Activated CD8-positive, alpha-beta memory T cell treated with anti-CD3 and anti-CD28 coated beads, Interleukin-2, amount 50 U/mL, for 48 hours (primary cell): ENCODE results near the gene RNPEPL1.

Source experiments
- DNase-seq: peaks from one replicate; pipeline ENCODE4 v3.0.0-alpha.2; 2020

Gene RNPEPL1

DNA sequence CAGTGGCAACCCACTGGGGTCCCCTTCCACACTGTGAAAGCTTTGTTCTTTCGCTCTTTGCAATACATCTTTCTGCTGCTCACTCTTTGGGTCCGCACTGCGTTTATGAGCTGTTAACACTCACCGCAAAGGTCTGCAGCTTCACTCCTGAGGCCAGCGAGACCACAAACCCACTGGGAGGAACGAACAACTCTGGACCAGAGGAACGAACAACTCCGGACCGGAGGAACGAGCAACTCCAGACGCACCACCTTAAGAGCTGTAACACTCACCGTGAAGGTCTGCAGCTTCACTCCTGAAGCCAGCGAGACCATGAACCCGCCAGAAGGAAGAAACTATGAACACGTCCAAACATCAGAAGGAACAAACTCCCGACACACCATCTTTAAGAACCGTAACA is 29.2 kb upstream of the RNPEPL1 start:
- peak; percentile 30 for DNase-seq

DNA sequence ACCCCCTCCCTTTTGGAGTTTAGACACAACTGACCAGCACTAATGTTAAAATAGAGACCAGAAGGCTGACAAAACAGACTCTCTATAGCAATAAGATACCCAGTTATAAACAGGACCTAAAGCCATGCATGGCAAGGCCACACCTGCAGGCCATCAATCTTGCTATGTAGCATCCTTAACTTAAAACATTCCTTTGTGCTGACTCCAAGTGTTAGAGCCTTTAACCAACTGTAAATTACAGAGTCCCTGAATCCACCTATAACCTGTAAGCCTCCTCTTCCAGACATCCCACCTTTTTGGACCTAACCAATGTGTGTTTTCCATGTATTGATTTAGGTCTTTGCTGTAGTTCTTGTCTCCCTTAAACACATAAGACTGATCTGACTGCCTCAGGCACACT is 28.4 kb upstream of the RNPEPL1 start:
- no peak for DNase-seq

DNA sequence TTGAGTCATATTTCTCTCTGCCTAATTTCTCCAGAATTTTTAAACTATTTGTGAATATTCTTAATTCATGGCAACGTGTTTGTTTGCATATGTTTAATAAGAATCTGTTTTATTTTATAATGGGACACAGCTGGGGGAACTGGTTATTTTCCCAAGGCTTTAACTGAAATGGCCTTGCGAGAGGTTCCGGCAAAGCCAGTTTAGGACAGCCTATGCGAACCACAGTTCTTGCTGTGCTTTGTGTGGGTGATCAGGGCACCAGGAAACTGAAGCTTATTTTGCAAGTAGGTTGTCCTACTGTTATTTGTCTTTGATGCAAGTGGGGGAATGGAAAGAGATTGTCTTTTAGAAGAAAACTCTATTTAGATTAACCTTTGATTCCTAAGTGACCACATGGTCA is 17.0 kb upstream of the RNPEPL1 start:
- no peak for DNase-seq

DNA sequence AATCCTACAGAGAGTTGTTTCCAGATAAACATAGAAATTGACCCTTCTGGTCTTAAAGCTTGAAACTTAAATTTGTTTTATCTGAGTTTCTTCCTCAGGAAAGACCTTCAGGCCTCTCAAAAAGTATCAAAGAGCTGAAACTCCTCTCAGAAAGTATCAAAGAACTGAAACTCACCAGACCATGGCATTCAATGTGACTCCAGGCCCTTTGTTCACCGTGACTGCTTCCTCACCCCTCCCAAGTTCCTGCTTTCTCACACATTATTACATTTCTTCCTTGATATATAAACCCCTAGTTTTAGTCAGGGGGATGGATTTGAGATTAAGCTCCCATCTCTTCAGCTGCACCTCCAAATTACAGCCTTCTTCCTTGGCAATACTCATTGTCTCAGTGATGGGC is 16.5 kb upstream of the RNPEPL1 start:
- DNase-seq = no peak

DNA sequence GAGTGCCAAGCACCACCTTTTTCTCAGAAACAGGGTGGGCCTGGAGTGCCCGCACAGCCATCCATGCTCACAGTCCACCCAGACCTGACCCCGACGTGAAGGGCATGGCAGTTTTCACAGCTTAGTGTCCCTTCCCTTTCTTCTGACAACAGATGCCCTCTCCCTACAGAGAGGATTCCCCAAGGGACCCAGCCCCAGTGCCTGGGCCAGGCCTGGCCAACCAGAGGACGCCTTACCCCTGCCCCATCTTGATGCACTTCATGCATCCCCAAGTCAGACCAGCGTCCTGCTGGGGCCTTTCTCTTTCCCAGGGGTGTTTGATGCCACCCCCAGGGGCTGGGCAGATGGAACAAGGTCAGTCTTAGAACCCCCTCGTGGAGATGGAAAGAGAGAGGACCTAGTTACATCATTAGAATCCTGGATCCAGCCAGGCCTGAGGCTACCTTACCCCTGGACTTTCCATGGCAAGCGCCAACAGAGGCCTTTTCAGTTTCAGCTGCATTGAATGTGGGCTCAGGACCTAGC is 14.3 kb upstream of the RNPEPL1 start:
- no peak for DNase-seq

DNA sequence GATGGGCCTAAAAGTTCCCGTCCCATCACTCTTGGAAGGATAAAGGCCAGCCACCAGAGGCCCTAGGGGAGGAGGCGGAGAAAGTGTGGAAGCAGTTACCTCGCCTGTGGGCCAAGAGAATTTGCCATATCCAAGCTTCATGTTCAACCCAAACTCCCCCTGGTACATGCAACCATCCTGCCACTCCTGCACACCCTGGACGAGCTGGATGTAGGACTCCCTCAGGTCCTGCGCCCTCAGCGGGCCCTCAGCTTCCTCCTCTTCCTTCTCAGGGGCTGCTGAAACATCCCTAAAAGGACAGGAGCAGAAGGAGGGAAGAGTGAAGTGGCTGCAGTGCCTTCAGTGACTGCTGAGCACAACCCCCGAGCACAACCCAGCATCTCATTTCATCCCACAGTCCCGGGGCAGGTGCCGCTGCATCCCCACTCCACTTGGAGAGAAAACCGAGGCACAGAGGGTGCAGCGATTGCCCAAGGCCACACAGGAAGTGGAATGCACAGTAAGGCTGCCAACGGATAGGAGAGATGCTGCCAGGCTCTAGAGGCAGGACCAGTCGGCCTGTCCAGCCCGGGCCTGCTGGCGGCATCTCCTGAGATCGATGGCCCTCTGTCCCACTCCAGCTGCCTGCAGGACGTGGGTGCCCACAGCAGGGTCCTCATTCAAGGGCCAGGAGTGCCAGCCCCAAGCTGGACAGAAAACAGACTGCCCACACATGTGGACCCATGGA is 13.4 kb upstream of the RNPEPL1 start:
- no peak for DNase-seq

DNA sequence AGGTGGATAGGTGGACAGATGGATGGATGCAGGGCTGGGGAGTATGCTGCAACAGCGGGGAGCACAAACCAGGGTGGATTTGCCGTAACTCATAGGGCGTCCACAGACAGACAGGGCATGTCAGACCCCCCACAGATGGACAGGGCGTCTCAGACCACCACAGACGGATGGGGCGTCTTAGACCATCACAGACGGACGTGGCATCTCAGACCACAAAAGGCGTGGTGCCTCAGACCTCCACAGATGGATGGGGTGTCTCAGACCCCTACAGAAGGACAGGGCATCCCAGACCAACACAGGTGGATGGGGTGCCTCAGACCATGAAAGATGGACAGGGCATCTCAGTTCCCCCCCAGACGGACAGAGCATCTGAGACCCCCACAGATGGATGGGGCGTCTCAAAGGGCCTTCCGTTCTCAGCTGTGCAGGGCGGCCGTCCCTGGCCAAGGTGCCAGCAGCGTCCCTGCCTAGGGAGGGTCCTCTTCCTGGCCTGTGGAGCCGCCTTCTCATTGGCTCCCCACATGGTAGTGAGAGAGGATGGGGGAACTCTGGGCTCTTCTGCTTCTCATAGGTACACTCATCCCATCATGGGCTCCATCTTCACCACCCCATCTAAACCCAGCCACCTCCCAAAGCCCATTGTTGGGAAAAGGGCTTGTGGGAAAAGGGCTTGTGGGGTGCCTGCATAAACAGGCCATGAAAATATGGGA is 12.6 kb upstream of the RNPEPL1 start:
- DNase-seq = no peak

DNA sequence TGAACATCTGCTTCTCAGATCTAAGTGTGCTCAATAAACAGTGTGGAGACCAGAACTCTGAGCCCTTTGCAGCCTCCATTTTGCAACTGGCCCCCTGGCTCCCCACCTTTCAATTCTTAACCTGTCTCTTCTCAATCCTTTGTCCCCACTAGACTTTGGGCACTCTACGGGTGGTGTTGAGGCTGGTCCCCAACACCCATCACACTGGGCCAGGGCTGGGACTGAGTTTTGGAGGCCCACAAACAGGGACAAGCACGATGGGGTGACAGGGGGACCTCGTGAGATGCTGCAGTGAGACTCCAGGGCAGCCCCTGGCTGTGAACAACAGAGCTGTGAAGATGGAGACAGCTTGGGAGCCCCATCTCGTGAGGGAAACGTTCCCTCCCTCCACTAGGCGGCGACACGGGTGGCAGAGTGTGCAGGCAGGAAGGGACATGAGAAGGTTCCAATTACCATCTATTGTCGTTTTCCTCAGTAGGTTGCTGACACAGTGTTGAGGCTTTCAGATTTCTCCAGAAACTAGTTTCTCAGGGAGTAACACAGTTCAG is 11.7 kb upstream of the RNPEPL1 start:
- DNase-seq = peak; percentile 79

DNA sequence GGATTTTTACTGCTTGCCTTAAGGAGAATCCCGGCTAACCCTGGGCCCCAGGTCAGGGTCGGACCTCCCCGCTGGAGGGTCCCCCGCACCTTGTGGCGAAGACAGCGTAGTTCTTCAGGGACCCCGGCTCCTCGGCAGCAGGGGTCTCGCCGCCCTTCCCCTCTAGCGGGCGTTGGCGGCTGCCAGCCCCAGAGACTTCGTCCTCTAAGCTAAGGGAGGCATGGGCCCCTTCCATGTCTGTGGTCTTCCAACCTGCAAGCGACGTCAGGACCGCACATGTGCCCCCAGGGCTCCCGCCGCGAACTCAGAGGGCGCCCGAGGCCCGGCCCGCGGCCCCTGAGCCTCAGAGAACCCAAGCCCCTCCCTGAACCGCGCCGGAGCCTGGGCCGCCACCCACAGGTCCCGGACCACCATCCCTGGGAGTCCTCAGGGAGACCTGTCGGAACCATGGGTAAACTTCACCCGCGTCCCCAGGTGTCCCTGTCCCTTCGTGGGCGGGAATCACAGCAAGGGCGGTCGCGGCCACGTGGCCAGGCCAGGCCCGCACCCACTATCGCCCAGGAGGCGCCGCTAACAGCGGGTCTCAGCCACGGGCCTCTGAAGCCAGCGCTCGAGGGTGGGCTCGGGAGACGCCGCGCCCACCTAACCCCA is 11.1 kb upstream of the RNPEPL1 start:
- peak; percentile 55 for DNase-seq

DNA sequence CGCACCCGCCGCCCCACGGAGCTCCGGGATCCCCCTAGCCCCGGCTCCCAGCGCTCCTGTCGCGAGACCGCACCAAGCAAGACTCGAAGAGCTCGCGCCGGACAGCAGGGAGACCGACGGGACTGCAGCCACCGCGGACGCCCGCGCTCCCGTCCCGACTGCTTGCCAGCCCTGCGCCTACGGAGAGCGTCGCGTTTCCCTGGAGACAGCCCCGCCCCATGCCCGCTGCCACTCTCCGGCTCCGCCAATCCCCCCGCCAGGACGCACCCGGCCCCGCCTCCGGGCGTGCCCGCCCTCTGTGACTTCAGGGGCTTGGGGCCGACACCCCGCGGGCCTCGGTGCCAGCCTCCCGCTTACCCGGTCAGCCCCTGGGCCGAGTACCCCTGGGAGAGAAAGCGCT is 10.5 kb upstream of the RNPEPL1 start, which contains the start of gene ANKMY1:
ANKMY1 (minus strand) TSS at position 181 of the 400 bp plus-strand sequence. CDS start 653 bp downstream, outside the sequence.
- DNase-seq = peak; percentile 86

DNA sequence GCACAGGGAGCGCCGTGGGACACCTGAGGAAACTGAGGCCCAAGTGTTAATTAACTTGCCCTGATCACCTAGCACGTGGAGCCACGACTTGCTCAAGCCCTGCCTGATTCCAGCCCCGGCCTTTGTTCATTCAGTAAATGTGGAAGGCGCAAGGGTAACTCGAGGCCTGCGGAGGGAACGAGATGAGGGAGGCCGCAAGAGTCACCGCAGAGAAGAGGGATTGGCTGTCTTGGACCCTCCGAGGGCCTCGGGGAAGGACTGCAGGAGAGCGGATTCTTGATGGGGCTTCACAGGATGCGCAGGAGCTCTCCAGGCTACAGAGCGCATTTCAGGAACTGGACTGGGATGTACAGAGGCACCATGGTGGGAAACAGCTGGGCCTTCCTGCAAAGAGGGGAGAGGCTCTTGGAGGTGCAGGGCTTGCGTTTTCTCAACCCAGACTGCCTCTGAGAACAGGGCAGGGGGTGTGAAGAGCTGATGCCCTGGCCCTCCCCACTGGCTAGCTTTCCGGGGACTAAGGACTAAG is 10.0 kb upstream of the RNPEPL1 start:
- DNase-seq = peak; percentile 54

DNA sequence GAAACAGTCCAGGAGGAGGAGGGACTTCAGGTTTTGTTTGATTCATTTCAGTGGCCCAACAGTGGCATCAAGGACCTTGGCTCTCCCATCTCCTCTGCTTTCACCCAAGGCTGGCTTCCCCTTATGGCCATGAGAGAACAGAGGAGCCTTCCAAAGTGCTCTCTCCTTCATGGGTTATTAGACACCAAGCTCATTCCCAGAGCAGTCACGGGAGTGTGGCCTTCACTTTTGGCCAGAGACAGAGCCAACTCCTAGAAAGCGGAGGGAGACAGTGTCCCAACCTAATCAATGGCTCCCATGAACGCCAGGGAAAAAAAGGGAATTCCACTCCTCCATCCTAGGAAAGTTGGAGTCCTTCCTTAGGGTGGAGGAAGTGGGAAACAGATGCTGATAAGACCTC is 9.0 kb upstream of the RNPEPL1 start:
- DNase-seq = peak; percentile 53

DNA sequence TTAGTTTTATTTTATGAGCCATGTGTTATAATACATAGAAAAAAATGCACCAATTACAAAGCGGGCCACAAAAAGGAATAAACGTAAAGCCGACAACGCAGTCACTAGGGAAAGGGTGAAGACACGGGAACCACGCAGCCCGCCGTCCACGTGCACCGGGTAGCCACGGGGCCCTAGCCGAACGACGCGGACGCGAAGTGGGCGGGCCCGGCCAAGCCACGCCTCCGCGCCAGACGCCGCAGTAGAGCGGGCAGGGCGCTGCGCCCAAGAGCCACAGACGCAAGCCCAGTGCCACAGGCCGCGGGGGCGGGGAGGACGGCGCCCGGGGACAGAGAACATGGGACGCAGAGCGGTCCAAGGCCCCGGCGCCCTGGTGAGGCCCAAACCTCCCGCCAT is 8.2 kb upstream of the RNPEPL1 start, which contains the start of gene DUSP28:
DUSP28 (plus strand) TSS at position 274 of the 396 bp plus-strand sequence. CDS start 328 bp downstream, outside the sequence.
- peak; percentile 96 for DNase-seq

DNA sequence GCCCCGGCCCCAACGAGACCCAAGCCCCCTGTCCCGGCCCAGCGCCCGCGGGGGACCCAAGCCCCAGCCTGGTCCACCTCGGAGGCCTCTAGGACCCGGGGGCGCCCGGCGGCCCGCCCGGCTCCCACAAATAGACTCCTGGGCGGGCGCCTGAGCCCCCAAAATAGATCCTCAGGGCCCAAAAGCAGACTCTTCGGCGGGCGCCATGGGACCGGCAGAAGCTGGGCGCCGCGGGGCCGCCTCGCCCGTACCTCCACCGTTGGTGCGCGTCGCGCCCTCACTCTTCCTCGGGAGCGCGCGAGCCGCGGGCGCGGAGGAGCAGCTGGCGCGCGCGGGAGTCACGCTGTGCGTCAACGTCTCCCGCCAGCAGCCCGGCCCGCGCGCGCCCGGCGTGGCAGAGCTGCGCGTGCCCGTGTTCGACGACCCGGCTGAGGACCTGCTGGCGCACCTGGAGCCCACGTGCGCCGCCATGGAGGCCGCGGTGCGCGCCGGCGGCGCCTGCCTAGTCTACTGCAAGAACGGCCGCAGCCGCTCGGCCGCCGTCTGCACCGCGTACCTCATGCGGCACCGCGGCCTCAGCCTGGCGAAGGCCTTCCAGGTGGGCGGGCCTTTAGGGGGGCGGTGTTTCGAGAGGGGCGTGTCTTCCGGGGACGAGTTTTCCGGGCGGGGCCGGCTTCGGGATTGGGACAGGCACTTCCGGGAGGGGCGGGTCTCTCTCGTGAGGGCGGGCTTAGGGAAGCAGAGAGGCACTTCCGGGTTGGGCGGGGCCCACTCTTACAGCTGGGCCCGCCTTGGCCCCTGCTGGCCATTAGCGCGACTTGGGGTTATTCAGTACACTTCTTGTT is 7.6 kb upstream of the RNPEPL1 start:
- peak; percentile 99 for DNase-seq

DNA sequence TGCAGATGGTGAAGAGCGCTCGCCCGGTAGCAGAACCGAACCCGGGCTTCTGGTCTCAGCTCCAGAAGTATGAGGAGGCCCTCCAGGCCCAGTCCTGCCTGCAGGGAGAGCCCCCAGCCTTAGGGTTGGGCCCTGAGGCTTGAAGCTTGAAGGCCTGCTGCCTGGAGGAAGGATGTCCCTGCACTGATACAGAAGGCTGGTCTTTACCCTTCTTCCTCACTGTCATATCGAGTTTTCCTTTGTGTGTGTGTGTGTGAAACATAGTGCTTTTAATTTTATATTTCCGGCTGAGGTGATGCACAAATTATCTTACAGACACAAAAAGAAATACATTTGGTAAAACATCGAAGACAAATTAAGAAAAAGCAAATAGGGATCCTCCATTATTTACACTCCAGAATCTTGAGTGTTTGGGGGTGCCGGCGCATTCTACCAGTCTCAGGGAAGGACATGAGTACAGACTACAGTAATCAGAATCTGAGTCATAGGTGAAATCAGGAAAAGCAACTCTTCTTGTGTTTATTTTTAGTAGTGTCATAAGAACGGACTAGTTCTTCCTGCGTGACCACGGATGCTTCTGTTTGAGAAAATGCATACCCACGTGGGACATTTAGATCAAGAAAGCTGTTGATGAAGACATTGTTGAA is 6.8 kb upstream of the RNPEPL1 start:
- peak; percentile 53 for DNase-seq

DNA sequence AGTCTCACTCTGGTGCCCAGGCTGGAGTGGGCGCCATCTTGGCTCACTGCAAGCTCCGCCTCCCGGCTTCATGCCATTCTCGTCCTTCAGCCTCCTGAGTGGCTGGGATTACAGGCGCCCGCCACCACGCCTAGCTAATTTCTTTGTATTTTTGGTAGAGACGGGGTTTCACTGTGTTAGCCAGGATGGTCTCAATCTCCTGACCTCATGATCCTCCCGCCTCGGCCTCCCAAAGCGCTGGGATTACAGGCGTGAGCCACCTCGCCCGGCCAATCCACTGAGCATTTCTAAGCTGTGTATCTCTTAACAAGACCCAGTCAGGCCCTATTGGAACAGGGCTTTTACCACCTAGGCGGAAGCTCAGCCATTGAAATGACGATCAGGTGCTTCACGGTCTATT is 5.1 kb upstream of the RNPEPL1 start:
- DNase-seq = peak; percentile 40

DNA sequence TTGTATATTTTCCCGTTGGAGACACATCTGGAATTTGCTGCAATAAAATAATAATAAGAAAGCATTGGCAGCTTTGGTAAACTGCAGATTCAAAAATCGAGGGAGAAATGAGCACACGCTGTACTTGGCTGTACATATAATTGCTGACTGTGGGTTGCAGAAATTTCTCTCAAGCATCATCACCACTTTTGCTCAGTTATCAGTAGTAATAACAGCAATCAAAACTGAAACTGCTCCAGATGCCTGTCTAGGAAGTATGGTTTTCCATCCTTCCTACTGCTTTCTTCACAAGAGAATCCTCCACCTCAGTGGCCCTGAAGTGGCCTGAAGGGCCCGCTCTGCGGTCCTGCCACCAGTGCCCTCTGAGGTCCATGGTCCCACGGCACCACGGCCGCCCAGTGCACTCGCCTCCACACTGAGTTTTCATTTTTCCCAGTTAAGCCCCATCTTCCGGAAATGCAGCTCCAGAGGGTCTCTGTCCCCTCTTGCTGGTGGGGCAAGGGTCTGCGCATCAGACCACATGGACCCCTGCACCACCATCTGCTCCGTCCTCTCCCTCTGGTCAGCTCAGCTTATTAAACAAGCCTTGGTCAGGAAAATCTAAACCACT is 4.2 kb upstream of the RNPEPL1 start:
- peak; percentile 49 for DNase-seq

DNA sequence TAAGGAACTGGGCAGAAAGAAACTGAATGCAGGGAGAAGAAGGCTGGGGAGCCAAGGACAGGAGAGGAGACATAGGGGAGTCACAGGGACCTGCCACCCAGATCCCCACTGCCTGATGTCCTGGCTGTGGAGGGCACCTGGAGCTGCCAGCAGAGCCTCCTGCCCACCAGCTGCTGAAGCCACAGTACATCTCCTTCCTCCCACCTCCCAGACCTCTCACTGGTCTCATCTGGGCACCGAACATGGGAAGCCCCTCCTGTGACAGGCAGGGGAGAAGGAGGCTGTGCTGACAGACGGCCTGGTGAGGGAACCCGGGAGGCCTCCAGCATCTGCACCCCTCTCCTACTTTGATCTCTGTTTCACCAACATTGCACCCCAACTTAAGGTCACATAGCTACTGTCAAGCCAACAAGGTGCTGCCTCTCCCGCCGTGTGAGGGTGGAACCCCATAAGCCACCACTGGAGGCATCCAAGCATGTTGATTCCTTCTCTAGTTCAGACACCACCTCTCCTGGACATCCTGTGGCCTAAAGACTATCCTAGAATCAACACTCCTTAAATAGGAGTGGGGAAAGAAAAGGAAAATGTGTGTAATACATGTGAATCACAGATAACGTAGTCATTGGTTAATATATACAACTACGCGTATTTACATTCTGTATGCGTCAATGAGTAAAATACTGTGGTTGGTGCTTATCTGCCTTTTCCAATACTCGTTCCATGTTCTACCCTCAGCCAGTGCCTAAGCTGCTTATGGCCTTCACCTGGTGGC is 3.5 kb upstream of the RNPEPL1 start:
- peak; percentile 70 for DNase-seq

DNA sequence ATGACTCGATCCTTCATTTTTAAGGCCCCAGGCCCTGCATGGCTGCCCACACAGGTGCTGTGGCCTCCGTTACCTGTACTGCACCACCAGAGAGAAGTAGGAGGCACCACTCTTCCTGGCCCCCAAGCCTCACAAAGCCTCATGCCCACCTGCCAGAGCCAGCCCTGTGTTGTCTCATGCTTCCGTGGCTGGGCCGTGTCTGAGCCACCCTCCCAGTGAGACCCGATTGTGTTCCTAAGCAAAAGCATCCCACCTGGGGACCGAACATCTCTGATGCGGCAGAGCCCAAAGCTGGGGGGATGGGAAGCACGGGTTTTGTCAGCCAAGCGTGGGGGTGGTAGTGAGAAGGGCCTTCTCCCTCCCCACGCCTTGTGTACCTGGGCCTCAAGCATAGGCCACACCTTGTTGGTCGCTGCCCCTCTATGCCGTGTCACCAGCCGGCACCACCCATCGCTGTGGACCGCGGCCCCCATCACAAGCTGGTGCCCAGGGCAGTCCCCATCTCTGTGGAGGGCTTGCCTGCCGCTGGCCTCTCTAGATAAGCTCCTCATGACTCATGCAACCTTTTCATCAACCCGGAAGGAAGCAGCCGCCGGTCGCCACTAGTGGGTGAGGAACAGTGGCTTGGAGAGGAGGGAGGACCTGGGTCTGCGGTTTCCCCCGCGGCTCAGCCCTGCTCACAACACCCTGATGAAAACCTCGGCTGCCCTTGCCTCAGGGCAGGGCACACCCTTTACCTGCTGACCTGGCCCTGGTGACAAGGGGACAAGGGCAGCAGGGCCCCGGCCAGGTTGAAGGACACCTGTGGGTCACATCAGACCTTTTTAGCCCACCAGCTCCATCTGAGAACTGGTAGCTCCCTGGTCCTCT is 2.7 kb upstream of the RNPEPL1 start:
- DNase-seq = peak; percentile 93
